ENCODE data around the gene NME3. TPM values are rescaled to one million over a fixed set of nuclear protein-coding genes. Genes with fewer than 3 reads are reported as not detected.

Gene NME3
- total and polyA plus RNA-seq, 9 of the 15 experiments (the other 6 are each of a cell fraction or from before 2014, with no cell fraction given): 0.68 to 76.3 (median 11.5) TPM

- TF ChIP-seq, protein P1, sequence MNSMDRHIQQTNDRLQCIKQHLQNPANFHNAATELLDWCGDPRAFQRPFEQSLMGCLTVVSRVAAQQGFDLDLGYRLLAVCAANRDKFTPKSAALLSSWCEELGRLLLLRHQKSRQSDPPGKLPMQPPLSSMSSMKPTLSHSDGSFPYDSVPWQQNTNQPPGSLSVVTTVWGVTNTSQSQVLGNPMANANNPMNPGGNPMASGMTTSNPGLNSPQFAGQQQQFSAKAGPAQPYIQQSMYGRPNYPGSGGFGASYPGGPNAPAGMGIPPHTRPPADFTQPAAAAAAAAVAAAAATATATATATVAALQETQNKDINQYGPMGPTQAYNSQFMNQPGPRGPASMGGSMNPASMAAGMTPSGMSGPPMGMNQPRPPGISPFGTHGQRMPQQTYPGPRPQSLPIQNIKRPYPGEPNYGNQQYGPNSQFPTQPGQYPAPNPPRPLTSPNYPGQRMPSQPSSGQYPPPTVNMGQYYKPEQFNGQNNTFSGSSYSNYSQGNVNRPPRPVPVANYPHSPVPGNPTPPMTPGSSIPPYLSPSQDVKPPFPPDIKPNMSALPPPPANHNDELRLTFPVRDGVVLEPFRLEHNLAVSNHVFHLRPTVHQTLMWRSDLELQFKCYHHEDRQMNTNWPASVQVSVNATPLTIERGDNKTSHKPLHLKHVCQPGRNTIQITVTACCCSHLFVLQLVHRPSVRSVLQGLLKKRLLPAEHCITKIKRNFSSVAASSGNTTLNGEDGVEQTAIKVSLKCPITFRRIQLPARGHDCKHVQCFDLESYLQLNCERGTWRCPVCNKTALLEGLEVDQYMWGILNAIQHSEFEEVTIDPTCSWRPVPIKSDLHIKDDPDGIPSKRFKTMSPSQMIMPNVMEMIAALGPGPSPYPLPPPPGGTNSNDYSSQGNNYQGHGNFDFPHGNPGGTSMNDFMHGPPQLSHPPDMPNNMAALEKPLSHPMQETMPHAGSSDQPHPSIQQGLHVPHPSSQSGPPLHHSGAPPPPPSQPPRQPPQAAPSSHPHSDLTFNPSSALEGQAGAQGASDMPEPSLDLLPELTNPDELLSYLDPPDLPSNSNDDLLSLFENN (IDR thresholded peaks at IDR 0.05; ENCODE audit: low read depth in 2 of 2, low read length in 2 of 2): no peak
- TF ChIP-seq POU5F1 (IDR thresholded peaks at IDR 0.05; ENCODE audit: borderline replicate concordance, low read depth, low read length, partially characterized antibody) (no peak), GABPB2 (CRISPR knock-in tag; conservative IDR thresholded peaks at IDR 0.05) (no peak), ZNF121 (CRISPR knock-in tag; conservative IDR thresholded peaks at IDR 0.05) (no peak), ZNF583 (CRISPR knock-in tag; IDR thresholded peaks at IDR 0.05) (no peak), TSHZ1 (CRISPR knock-in tag; IDR thresholded peaks at IDR 0.05) (no peak), ZBTB7A (IDR thresholded peaks at IDR 0.05; ENCODE audit: borderline replicate concordance, control insufficient read depth, low read depth, low read length) (0 out of 2 replicates have a peak, but pooled peaks have one; percentile 27), KDM1A (IDR thresholded peaks at IDR 0.05) (no peak), POLR2B (IDR thresholded peaks at IDR 0.05; ENCODE audit: low read depth, partially characterized antibody) (no peak), E2F3 (CRISPR knock-in tag; IDR thresholded peaks at IDR 0.05) (no peak), ZNF253 (CRISPR knock-in tag; conservative IDR thresholded peaks at IDR 0.05) (no peak), SRF (CRISPR knock-in tag; IDR thresholded peaks at IDR 0.05) (no peak), FIP1L1 (IDR thresholded peaks at IDR 0.05; ENCODE audit: low read depth, low read length, poor library complexity, severe bottlenecking) (no peak), ZFX (CRISPR knock-in tag; IDR thresholded peaks at IDR 0.05) (no peak), ZBTB17 (CRISPR knock-in tag; IDR thresholded peaks at IDR 0.05) (no peak), HOMEZ (CRISPR knock-in tag; IDR thresholded peaks at IDR 0.05) (no peak)
Observed at GRCh38 chr16:1812732-1813163, 41.4 kb upstream of the NME3 start (continued).
